HCT116 (cell line): ENCODE data around the gene TCIRG1.

Experiments used
- CTCF ChIP-seq, 3 experiments: fragments of 200-600 bp in 1 of 3; sonication (generic) in 1 of 3; IDR thresholded peaks in 2 of 3; conservative IDR thresholded peaks in 1 of 3; 2 replicates each; pipeline ENCODE4 v1.5.1; 2012 to 2017; ENCODE audit warnings: low read depth in 2 of 3, low read length in 2 of 3, antibody characterized with exemption in 1 of 3, borderline replicate concordance in 1 of 3, control low read depth in 1 of 3, mild to moderate bottlenecking in 1 of 3, mixed read lengths in 1 of 3, mixed run types in 1 of 3, moderate library complexity in 1 of 3; ENCODE audit not compliant: insufficient read depth in 1 of 3
- EZH2 ChIP-seq: fragments of 200-600 bp; sonication (generic); IDR thresholded peaks from 2 replicates; pipeline ENCODE4 v1.6.1; 2017; ENCODE audit warnings: antibody characterized with exemption, mixed run types
- ZNF274 ChIP-seq: fragments of 200-500 bp; sonication (Bioruptor generic); IDR thresholded peaks from 2 replicates; pipeline ENCODE4 v1.6.1; 2014; ENCODE audit warnings: mild to moderate bottlenecking, low read depth, low read length, inconsistent platforms

DNA sequence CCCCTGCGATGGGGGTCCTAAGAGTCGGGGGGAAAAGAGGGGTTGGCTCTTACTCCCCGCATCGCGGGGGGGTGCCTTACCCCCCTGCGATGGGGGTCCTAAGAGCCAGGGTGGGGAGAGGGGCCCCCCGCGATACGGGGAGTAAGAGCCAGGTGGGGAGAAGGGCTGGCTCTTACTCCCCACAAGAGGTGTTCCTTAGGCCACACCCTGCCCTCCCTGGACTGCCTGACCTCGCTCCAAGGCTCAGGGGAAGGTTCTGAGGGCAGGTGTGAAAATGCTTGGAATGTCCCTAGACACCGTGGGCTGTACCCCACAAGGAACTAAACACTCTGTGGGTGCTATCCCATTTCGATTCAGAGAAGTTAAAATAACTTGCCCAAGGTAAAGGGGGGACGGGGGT, 42.8 kb upstream of the TCIRG1 start:
- no peak for TF ChIP-seq CTCF (IDR thresholded peaks at IDR 0.05 in 2 of 3, conservative IDR thresholded peaks at IDR 0.05 in 1 of 3; ENCODE audit: borderline replicate concordance in 1 of 3, insufficient read depth in 1 of 3, low read depth in 2 of 3, low read length in 2 of 3)
- TF ChIP-seq ZNF274, result no peak
- no peak for TF ChIP-seq EZH2
